ENCODE measurements around the gene SLC25A21. TPM values are rescaled to one million over a fixed set of nuclear protein-coding genes. Genes with fewer than 3 reads are reported as not detected.

Gene SLC25A21
- total RNA-seq, 1 donor from 2014 or later: 0.91 TPM

DNA sequence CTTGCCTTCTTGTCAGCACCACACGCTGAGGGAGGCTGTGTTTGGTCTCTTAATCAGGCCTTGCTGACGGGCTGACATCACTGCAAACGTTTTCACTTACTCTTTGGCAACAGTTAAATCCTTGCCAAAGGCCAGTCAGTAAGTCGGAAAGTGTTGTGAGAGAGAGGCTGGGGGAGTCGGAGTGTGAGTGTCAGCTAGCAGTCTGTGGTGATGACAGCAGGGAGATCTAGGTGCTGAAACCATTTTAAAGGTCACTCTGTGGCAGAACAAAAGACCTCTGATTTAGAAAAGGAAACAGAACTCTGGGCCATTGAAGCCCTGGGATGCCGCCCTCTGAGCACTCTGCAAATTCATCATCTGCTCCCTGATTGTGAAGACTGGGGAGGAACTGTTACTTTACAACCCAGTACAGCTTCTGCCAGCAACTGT is 367.3 kb downstream of the SLC25A21 start:
- no peaks in the 10 kb centered on the region for H3K36me3 Mint-ChIP-seq (ENCODE audit: unreplicated experiment)
- no peaks in the 10 kb centered on the region for H3K27me3 Mint-ChIP-seq (ENCODE audit: unreplicated experiment)
- no peak for DNase-seq
- no peaks in the 10 kb centered on the region for H3K9me3 Mint-ChIP-seq (ENCODE audit: unreplicated experiment)
- no peak overlapping the region for H3K4me3 Mint-ChIP-seq (ENCODE audit: unreplicated experiment)
- TF ChIP-seq CTCF (IDR thresholded peaks at IDR 0.05; ENCODE audit: partially characterized antibody, unreplicated experiment): no peak
- no peak overlapping the region for H3K27ac Mint-ChIP-seq (ENCODE audit: unreplicated experiment)
- no peaks in the 10 kb centered on the region for H3K4me1 Mint-ChIP-seq (ENCODE audit: low read depth, unreplicated experiment)

GRCh38 chr14:36797634-36798033 is 374.8 kb downstream of the SLC25A21 start:
- no peak overlapping the region for H3K27ac Mint-ChIP-seq (ENCODE audit: unreplicated experiment)
- no peaks in the 10 kb centered on the region for H3K36me3 Mint-ChIP-seq (ENCODE audit: unreplicated experiment)
- no peaks in the 10 kb centered on the region for H3K27me3 Mint-ChIP-seq (ENCODE audit: unreplicated experiment)
- TF ChIP-seq CTCF (IDR thresholded peaks at IDR 0.05; ENCODE audit: partially characterized antibody, unreplicated experiment): no peak
- H3K4me1 Mint-ChIP-seq (ENCODE audit: low read depth, unreplicated experiment): no peaks in the 10 kb centered on the region
- no peak overlapping the region for H3K4me3 Mint-ChIP-seq (ENCODE audit: unreplicated experiment)
- DNase-seq: no peak
- no peaks in the 10 kb centered on the region for H3K9me3 Mint-ChIP-seq (ENCODE audit: unreplicated experiment)

DNA sequence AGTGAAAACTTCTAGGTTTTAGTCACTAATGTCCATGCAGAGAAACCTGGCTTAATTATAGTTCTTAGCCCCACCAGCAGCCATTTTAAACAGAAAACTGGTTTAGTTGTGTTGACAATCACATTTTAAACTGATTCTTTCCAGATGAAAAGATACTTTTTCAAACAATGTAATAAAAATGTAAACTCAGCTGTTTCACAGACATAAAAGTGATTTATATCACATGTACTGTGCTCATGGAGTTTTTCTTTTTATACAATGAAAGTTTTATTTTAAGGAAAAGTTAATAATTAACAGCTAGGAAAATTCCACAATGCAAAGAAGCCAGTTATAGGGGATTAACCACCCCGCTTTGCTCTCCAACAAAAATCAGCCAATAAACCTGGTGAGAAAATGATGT is 381.0 kb downstream of the SLC25A21 start:
- no peak for DNase-seq
- Mint-ChIP-seq H3K36me3 (ENCODE audit: unreplicated experiment) (no peaks in the 10 kb centered on the region), H3K9me3 (ENCODE audit: unreplicated experiment) (peaks cover 1% of the 10 kb centered on the region), H3K27ac (ENCODE audit: unreplicated experiment) (no peak overlapping the region), H3K27me3 (ENCODE audit: unreplicated experiment) (no peaks in the 10 kb centered on the region), H3K4me1 (ENCODE audit: low read depth, unreplicated experiment) (no peaks in the 10 kb centered on the region), H3K4me3 (ENCODE audit: unreplicated experiment) (no peak overlapping the region)
- no peak for TF ChIP-seq CTCF (IDR thresholded peaks at IDR 0.05; ENCODE audit: partially characterized antibody, unreplicated experiment)

DNA sequence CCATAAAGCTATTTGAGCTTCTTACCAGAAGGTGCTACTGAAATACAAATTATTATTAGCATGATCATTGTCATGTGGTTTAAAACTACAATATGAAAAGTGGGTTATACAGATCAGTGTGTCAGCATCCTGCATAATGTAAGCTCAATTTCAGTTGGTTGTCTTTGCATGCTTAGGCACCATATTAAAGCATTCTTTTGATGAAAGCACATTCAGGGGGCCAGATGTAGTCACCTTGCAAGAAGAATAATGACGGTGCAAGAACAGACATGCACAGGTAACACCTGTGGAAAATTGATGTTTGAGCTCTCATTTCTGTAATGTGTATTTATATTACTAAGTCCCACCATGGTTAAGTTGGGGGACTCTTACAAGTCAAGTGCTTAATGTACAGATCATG is 386.9 kb downstream of the SLC25A21 start:
- Mint-ChIP-seq H3K36me3 (ENCODE audit: unreplicated experiment) (peaks cover 6% of the 10 kb centered on the region), H3K4me1 (ENCODE audit: low read depth, unreplicated experiment) (no peaks in the 10 kb centered on the region), H3K27me3 (ENCODE audit: unreplicated experiment) (no peaks in the 10 kb centered on the region), H3K9me3 (ENCODE audit: unreplicated experiment) (no peaks in the 10 kb centered on the region), H3K27ac (ENCODE audit: unreplicated experiment) (no peak overlapping the region), H3K4me3 (ENCODE audit: unreplicated experiment) (no peak overlapping the region)
- TF ChIP-seq CTCF (IDR thresholded peaks at IDR 0.05; ENCODE audit: partially characterized antibody, unreplicated experiment): no peak
- DNase-seq: no peak

- no peaks in the 10 kb centered on the region for H3K4me1 Mint-ChIP-seq (ENCODE audit: low read depth, unreplicated experiment)
- no peak overlapping the region for H3K27ac Mint-ChIP-seq (ENCODE audit: unreplicated experiment)
- H3K9me3 Mint-ChIP-seq (ENCODE audit: unreplicated experiment): no peaks in the 10 kb centered on the region
Measured at GRCh38 chr14:36784541-36784940, 387.9 kb downstream of the SLC25A21 start.

More at GRCh38 chr14:36784541-36784940, 387.9 kb downstream of the SLC25A21 start:
- Mint-ChIP-seq H3K27me3 (ENCODE audit: unreplicated experiment) (no peaks in the 10 kb centered on the region), H3K4me3 (ENCODE audit: unreplicated experiment) (no peak overlapping the region), H3K36me3 (ENCODE audit: unreplicated experiment) (peaks cover 6% of the 10 kb centered on the region)
- no peak for TF ChIP-seq CTCF (IDR thresholded peaks at IDR 0.05; ENCODE audit: partially characterized antibody, unreplicated experiment)
- DNase-seq: no peak
